Lung microvascular endothelial cell (primary cell): ENCODE data around the gene SPATA45. TPM values are rescaled to one million over a fixed set of nuclear protein-coding genes. Genes with fewer than 3 reads are reported as not detected.
"Not testable (repeated sequence)": the region's sequence is repeated elsewhere in the genome, so short reads cannot be mapped to it uniquely, and the experiment has no call there.

Experiments used
- DNase-seq, 2 donors: peaks; one replicate each; pipeline versions ENCODE4 v3.0.0 to v3.0.0-alpha.2; 2010; ENCODE audit warnings: low read depth in 2 of 2
- total RNA-seq: library from RNA; depleted of rRNA; stranded (reverse); fragments of >200 nt; gene quantifications from 2 replicates; pipeline ENCODE4 v1.2.1, GENCODE V29; 2014

Gene SPATA45
- total RNA-seq: not detected in 2 replicates

DNA sequence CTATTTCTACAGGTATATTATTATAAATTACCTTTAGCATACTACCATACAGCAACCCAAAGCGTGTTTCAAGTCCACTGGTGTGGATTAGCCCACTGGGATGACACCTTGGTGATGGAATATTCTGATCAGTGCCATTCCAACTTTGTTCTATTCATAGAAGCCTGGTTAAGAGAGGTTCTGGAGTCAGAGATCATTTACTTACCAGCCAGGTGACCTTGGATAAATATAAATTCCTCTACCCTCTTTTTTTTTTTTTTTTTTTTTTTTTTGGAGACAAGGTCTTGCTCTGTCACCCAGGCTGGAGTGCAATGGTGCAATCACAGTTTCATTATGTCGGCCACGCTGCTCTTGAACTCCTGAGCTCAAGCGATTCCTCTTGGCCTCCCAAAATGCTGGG, at the start of gene SPATA45:
SPATA45 (minus strand) TSS at position 101 of the 400 bp plus-strand sequence. CDS start 11,500 bp downstream, outside the sequence.
- DNase-seq: no peak

GRCh38 chr1:212892108-212892507, 44.7 kb upstream of the SPATA45 start:
- no peak for DNase-seq

DNA sequence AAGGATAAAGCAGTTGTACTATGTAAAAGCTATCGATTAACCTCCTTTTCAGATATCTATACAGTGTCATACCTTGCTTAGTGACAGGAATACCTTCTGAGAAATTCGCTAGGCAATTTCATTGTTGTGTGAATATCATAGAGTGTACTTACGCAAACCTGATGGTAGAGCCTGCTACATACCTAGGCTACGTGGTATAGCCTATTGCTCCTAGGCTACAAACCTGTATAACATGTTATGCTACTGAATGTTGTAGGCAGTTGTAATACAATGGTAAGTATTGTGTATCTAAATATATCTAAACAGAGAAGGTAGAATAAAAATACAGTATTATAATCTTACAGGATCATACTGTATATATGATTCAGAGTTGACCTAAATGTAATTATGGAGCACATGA, 37.1 kb upstream of the SPATA45 start:
- DNase-seq: no peak

DNA sequence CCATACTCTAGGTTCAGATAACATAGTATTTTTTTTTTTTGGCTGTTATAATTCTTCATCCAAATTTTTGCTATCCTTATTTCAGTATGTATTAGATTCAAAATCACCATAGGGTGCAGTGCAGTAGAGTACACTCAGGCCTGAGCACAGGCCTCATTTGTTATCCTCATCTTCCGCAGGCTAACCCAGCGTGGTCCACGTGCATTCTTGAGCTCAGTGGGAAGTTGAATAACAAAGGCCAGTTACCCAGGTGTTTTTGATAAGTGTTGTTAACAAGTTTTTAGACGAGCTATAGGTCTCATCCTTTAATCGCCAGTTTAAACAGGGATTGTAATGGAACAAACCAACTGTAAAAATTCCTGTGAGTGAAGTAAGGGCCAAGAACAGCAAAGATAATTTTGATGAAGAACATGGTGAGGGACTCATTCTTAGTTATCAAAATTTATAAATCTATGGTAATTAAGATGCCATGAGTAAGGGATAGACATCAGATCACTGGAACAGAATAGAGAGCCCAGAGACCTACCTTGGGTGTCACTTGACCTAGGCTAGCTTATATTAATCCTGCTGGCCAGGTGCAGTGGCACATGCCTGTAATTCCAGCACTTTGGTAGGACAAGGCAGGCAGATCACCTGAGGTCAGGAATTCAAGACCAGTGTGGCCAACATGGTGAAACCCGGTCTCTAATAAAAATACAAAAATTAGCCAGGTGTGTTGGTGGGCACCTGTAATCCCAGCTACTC, 32.7 kb upstream of the SPATA45 start:
- DNase-seq: no peak

DNA sequence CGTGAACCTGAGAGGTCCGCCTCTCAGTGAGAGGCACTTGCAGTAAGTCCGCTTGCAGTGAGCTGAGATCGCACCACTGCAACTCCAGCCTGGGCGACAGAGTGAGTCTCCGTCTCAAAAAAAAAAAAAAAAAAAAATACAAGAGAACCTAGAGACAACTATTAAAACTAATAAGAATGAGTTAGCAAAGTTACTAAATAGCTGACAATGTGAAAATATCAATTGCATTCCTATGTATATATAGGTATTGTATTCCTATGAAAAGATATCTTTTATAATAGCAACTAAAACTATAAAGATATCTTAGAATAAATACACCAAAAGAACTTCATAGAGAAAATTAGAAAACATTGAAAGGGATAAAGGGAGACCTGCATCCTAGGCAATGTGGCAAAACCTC, 31.0 kb upstream of the SPATA45 start:
- DNase-seq: no peak

GRCh38 chr1:212873518-212873917, 26.1 kb upstream of the SPATA45 start:
- no peak for DNase-seq

GRCh38 chr1:212871976-212872375, 24.5 kb upstream of the SPATA45 start:
- DNase-seq: no peak

- no peak for DNase-seq
These were observed 19.7 kb upstream of the SPATA45 start for GRCh38 chr1:212867192-212867591.

DNA sequence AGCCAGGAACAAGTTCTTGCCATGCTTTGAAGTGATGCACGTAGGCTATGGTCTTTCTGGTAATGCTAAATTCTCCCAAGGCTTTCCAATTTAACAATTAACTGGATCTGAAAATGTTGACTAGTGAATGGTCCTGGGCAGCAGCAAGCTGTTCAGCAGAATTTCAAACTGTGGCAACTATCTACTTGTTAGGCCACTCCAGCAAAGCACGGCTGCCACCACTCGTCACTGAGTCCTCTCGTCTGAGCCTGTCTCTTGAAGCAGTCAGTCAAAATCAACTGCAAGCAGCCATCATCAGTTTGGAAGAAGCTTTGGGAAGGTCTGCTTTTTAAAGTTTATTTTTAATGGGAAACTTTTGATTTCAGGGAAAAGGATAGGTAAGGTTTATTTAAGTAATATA, 16.8 kb upstream of the SPATA45 start:
- DNase-seq: no peak

- DNase-seq: not testable (repeated sequence)
These were observed 15.9 kb upstream of the SPATA45 start for GRCh38 chr1:212863345-212863744.

DNA sequence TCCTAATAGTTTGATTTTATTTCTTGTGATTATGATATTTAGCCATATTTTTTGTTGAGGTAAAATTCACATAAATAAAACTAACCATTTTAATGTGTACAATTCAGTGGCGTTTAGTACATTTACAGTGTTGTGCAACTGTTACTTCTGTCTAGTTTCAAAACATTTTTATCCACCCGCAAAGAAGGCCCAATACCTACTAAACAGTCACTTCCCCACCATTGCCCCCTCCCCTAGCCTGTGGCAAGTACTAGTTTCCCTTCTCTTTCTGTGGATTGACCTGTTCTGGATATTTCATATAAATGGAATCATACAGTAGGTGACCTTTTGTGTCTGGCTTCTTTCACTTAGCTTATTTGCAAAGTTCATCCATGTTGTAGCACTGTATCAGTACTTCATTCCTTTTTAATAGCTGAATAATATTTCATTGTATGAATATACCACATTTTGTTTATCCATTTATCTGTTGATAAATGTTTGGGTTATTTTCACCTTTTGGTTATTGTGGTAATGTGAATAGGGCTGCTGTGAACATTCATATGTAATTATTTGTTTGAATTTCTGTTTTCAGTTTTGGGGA, 14.8 kb upstream of the SPATA45 start:
- no peak for DNase-seq

GRCh38 chr1:212860713-212861581, 13.5 kb upstream of the SPATA45 start:
- DNase-seq: no peak

GRCh38 chr1:212858461-212859265, 11.2 kb upstream of the SPATA45 start:
- peak; percentile 22 to 45 for DNase-seq

DNA sequence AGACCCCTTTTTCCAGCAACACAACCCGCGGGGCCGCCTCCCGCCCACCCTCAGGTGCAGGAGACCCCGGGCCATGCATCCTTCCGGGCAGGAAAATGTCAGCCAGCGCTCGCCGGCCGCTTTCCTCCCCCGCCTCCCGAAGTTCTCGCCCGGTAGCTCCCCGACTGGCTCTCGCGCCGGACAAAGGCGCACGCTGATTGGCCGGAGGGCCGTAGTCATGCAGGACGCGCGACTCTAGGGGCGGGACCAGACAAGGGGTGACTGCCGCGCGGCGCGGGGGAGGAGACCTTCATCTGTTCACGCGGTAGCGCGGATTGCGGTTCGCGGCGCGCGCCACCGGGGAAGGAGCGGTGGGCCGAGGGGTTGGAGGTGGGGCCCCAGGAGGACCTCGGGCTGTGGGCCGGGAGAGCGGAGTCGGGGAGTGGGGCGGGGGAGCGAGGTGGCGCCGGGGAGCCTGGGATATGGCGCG, 10.6 kb upstream of the SPATA45 start, which contains the start of gene FLVCR1:
FLVCR1 (plus strand) TSS at position 284 of the 469 bp plus-strand sequence; CDS start at position 462, 178 bp downstream.
- peak; percentile 96 to 97 for DNase-seq

DNA sequence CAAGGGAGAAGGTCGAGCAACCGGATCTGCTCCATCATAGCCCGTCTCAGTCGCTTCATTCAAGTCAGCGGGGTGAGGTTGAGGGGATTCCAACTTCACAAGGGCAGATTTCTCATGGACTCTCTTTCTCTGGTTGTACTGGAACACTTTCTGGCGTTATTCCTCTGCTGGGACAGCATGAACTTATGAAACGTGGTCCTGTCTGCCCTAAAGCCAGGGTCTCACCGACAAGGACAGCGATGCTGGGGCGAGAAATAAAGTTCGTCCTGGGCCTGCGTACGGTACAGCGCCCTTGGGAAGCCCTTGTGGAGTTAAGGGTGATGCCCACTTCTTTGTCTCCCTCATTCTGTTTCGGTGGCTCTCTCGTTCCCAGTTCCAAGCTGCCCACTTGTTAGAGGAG, 9.3 kb upstream of the SPATA45 start:
- DNase-seq: no peak

DNA sequence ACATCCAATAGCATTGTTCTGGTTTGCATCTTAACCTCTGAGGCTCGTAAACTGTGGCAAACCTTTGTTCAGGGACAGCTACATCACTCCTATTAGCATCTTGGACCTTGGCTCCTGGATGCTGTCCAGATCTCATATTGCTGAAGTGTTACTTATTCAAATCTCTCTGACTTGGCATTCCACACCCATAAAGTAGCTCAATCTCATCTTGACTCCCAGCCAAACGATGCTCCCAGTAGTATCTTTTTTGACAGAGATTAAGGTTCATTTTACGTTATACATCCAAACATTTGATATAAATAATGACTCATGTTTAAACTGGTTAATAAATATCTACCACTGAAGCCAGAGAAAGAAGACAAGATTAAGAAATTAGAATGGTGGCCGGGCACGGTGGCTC, 6.2 kb upstream of the SPATA45 start:
- no peak for DNase-seq

DNA sequence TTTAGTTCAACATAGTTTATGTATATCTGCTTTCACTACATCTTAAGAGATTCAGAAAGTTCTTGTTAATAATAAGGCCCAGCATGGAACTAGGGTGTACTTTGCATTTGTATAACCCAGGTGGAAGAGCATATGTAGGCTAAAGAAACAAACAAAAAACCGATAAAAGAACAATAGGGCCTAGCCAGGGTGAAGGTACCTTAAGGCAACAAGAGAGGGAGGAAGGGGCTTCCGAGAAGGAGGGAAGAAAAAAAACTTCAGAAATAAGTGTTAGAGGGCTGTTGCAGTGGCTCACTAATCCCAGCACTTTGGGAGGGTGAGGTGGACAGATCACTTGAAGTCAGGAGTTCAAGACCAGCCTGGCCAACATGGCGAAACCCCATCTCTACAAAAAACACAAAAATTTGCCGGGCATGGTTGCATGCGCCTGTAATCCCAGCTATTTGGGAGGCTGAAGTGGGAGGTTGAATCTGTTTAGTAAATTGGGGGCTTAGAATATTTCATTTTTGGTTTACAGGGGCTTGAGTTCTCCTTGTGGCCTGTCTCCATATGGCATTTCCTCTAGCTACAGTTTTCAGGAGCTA, 4.7 kb upstream of the SPATA45 start:
- no peak for DNase-seq

DNA sequence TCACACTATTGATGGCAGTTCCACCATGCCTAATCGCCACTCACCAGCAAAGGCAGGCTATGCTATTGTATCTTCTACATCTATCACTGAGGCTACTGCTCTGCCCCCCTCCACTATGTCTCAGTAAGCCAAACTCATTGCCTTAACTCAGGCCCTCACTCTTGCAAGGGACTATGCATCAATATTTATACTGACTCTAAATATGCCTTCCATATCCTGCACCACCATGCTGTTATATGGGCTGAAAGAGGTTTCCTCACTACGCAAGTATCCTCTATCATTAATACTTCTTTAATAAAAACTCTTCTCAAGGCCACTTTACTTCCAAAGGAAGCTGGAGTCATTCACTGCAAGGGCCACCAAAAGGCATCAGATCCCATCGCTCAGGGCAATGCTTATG, 2.9 kb downstream of the SPATA45 start:
- not testable (repeated sequence) for DNase-seq

- DNase-seq: no peak
These were observed 9.3 kb downstream of the SPATA45 start for GRCh38 chr1:212838145-212838544.
